NCI-H774 (cell line): ENCODE results near the gene GOLGA6L9.
"Not testable (repeated sequence)": the region's sequence is repeated elsewhere in the genome, so short reads cannot be mapped to it uniquely, and the experiment has no call there.

Source experiments
- DNase-seq: peaks from one replicate; lab custom pipeline; 2025; lab: John Stamatoyannopoulos, UW

GOLGA6L9 gene, protein sequence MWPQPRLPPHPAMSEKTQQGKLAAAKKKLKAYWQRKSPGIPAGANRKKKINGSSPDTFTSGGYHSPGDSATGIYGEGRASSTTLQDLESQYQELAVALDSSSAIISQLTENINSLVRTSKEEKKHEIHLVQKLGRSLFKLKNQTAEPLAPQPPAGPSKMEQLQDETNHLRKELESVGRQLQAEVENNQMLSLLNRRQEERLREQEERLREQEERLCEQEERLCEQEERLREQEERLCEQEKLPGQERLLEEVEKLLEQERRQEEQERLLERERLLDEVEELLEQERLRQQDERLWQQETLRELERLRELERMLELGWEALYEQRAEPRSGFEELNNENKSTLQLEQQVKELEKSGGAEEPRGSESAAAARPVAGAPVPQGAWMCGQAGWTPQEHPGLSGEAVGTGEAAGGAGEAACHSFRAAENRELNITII

DNA sequence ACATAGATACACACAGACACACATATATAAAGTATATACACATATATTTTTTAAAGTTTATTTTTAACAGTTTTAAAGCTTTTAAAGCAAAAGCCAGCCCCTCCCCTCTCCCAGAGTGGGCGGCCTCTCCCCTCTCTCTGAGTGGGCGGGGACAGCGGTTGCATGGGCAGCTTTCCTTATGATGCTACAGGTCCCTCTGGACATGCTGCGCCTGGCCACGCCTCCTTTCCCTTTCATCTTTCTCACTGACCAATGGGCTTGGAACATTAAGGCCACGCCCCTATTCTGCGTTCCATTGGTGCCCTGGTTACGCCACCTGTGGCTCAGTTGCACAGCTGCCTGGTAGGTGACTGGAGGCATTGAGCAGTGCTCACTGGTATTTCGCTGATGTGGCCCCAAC is at the start of gene GOLGA6L9:
Gene GOLGA6L9, plus strand, starts transcription at position 124 of the 400 bp plus-strand sequence. Its CDS starts 264 bp downstream, at position 388.
- DNase-seq, result not testable (repeated sequence)

DNA sequence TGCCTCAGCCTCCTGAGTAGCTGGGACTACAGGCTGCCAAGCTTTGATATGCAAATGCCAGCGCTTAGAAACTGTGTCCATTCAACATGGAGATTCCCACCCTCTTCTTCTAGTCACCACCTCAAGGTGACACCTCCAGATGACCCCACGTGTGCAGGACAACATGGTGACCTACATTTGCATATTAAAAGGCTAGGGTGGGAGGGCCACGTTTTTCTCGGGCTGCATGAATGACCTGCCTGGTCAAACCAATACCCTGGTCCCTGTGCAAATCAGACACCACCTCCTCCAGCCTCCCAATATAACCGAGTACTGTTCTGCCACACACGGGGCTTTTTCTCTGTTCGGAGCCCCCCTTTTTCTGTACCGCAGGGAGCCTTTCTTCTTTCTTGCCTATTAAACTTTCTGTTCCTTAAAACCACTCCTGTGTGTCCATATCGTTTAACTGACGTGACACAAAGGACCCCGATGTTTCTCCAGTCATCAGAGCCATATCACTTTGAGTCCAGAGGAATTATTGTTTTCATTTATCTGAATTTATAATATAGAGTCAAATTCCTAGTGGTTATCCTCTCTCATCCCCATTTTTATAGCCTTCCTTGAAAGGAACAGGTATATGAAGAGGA is 48.2 kb upstream of the GOLGA6L9 start:
- DNase-seq, result not testable (repeated sequence)

DNA sequence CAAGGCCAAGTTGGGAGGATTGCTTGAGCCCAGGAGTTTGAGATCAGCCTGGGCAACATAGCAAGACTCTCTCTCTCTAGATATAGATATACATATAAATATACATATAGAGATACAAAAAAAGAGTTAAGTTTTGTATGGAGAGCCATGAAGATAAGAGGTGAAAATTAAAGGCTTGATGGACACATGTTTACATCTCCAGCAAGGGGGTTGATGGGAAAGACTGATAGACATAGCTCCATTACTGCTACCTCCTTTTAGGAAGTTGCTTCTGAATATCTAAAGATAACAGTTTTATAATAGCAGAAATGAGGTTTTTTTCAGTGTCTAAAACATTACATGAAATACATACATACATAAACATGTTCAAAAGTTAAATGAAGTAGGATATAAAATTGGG is 42.4 kb upstream of the GOLGA6L9 start:
- not testable (repeated sequence) for DNase-seq

DNA sequence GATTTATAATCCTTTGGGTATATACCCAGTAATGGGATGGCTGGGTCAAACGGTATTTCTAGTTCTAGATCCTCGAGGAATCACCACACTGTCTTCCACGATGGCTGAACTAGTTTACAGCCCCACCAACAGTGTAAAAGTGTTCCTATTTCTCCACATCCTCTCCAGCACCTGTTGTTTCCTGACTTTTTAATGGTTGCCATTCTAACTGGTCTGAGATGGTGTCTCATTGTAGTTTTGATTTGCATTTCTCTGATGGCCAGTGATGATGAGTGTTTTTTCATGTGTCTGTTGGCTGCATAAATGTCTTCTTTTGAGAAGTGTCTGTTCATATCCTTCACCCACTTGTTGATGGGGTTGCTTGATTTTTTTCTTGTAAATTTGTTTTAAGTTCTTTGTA is 39.5 kb upstream of the GOLGA6L9 start:
- DNase-seq, result not testable (repeated sequence)

DNA sequence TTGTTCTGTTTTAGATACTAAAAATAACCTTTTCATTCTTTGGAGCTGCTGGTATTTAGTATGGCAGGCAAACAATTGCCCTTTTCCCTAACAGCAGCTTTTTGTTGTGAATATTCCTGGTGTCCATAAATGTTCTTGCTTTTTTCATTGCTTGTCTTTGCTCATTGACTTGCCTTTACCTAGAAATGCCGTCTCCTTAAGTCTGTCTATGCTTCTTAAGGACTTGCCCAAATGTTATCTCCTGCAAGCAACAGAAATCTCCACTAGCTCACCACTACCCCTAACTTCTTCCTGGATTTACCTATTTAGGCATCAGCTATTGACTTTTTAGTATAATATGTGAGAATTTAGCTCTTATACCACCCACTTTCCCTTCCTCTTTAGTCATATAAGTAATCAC is 37.5 kb upstream of the GOLGA6L9 start:
- DNase-seq, result not testable (repeated sequence)

DNA sequence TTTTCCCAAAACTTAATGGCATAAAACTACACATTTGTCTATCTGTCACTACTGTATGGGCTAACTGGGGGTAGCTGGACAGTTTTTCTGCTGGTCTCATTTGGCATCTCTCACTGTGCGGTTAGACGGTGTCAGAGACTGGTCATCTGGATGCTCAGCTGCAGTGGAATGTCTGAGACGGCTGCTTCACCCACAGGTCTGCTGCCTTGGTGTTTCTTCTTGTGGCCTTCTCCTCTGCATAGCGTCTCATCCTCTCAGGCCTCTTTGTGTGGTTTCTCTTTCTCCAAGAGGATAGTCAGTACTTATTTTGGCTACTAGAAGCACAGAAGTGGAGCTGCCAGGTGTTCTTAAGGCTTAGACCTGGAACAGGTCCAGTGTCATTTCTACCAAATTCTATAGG is 35.9 kb upstream of the GOLGA6L9 start:
- DNase-seq, result no peak

DNA sequence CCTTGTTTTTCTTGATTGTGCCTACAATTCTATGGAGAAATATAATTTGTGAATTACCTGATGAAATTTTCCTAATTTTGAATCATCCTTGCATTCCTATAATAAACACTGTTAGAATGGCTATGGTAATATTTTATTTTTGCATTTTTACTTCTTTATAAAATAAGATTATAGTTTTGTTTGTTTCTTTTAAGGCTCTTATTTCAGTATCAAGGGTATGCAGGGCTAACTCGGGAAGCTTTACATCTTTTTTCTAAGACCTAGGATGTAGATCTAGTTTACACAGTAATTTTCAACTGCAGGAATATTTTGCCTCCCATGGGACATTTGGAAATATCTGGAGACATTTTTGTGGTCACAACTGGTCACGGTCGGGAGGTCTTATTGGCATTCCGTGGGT is 33.8 kb upstream of the GOLGA6L9 start:
- DNase-seq, result not testable (repeated sequence)

DNA sequence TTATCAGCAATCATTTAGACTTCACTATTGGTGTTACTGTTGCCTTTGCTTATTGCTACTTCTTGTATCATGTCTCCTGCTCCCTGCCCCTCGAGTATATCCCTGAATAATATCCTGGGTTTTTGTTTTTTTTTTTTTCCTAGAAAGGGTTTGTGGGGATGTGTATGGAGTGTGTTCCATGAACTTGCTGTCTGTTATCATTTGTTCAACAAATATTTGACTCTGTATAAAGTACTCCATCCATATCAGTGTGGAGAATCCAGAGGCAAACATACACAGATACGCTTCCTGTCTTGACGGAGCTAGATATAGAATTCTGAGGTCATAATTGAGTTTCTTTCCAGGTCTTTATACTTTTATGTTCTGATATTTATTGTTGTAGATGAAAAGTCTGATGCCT is 31.8 kb upstream of the GOLGA6L9 start:
- no peak for DNase-seq

DNA sequence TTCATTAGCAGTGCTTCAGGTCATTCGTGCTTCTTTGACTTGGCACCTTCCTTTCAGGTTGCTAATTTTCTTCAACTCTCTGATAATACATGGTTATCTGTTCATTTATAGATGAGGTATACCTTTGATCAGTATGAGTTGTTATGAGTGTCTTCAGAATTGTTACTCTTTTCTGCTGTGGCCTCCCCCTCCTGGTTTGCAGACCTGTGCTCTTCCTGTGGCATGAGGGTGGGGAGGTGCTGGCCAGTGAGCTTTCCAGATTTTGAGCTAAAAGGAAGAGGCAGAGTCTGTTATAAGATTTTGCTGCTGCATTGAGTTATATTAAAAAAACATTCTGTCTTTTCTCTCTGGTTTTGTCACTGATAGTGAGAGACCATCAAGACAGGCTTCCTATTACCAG is 30.8 kb upstream of the GOLGA6L9 start:
- no peak for DNase-seq

DNA sequence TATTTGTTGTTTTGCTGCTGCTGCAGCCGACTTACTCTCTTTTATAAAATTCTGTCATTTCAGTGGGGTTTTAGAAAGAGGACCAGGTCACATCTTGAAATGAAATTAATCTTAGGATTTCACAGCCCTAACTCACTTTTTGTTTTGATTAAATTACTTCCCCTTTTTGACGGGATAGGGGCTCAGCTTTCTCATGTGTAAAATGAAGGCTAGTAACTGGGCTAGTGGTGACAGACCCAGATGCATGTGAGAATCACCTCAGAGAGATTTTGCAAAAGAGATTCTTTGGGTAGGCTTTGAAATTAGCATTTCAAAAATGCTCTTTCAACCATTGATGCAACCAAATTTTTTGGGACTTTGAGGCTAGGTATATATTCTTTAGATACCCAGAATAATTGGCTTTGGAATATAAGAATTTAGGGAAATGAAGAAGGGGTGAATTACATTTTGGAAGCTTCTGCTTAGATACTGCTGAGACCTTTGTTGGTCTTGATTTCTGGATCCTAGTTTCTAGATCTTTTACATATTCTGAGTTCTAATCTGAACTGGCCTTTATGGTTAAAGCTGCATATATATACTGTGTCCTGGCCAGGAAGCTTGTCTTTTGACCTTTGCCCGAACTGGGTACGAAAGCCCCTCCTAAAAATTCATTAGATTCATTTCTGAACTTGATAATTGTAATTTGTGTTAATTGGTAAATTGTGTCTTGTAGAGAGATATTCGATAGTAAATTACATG is 30.1 kb upstream of the GOLGA6L9 start:
- not testable (repeated sequence) for DNase-seq

DNA sequence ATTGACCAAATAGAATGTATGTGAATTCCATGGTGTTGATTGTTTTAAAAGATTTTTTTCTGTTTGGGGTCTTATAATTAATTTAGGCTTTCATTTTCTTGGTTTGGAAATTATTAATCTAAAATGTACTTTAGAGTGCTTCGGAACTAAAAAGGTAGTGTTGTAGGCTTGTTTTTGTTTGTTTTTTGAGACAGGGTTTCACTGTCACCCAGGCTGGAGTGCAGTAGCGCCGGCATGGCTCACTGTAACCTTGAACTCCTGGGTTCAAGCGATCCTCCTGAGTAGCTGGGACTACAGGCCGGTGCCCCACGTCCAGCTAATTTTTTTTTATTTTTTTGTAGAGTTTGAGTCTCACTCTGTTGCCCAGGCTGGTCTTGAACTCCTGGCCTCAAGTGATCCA is 27.7 kb upstream of the GOLGA6L9 start:
- not testable (repeated sequence) for DNase-seq

DNA sequence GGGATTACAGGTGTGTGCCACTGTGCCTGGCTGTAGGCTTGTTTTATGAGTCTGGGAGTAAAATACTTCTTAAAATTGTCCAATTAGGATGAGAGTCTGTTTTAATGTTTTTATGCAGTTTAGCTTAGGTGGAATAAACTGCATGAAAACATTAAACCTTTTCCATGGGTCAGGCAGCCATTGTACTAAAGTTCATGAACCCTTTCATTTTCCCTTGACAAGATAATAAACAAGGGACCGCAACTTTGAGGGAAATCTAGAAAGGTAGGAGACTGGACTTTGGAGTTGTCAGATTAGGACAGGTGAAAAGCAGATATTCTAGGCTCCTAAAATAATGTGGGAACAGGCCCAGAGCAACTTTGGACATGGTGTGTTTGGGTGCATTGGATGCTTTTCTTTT is 27.3 kb upstream of the GOLGA6L9 start:
- DNase-seq, result not testable (repeated sequence)

DNA sequence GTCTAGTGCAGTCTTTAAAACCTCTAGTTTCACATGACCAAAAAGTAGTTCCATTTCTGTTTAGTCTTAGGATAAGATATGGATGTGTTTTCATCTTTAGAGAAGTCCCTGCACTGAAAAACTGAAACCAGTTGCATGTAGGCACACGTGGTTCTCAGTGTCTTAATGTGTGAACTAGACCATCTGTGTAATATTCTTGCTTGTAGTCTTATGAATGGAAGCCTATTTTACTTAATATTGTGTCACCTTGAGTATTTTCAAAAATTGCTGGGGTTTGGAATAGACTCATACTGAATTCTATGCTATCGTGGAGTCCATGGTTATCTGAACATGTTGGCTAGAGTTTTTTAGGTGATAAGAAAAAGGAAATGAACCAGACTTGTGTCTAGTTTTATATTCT is 23.4 kb upstream of the GOLGA6L9 start:
- not testable (repeated sequence) for DNase-seq

DNA sequence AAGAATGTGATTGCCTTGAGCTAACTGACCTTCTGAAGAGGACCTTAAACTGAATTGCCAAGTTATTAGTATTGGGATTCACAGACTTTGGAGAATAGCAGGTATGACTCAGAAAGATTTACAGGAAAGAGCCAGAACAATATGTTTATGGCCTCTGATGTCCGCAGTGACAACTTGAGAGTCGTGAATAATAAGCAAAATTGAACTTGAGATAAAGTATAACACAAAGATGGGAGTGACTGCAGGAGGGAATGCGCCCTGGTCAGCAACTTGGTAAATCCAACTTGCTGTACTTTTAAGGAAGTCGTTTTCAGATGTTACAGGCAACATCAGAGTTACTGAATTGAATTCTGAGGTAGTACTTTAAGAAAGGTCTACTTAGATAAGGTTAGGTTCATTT is 19.3 kb upstream of the GOLGA6L9 start:
- DNase-seq, result not testable (repeated sequence)

DNA sequence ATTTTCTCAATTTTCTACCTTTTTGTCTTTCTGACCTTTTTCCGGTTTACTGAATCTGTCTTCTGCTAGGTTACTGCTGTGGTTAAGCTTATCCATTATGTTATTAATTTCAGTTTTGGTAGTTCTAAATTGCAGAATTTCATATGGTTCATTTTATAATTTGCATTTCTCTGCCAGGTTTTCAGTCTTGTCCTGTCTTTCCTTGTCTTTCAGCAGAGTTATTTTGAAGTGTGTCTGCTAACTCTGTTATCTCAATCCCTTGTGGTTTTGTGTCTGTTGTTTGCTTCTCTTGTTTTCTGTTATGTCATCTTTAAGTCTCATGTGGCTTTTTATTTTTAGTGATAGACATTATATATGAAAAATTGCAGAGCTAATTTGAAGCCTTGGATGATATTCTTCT is 18.0 kb upstream of the GOLGA6L9 start:
- DNase-seq, result not testable (repeated sequence)

DNA sequence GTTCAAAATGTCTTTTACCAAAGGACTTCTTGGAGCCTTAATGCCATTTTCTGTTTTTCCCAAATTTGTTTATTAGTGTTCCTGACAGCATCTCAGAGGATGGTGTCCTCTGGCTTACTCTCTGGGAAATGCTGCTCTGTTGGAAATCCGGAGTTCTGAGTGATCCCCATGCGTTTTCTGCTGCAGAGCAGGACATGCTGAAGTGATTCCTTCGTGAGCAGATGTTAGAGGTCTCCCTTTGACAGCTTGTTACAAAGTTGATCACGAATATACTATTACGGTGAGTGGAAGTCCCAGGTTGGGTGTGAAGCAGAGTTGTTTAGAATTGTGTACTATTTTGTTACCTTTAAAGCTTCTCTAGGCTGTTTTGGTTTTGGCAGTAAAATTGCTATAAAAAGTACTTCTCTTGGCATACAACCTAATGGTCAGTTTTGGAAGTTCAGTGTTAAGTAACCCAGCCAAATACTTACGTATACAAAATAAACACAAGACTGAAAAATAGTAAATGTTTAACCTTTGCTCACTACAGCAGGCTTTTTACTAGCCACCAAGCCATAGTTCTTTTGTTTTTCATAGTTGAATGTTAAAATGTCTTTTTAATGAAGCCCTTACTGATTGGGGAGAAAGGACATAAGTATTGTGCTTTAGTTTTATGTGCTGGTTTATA is 15.0 kb upstream of the GOLGA6L9 start:
- not testable (repeated sequence) for DNase-seq

DNA sequence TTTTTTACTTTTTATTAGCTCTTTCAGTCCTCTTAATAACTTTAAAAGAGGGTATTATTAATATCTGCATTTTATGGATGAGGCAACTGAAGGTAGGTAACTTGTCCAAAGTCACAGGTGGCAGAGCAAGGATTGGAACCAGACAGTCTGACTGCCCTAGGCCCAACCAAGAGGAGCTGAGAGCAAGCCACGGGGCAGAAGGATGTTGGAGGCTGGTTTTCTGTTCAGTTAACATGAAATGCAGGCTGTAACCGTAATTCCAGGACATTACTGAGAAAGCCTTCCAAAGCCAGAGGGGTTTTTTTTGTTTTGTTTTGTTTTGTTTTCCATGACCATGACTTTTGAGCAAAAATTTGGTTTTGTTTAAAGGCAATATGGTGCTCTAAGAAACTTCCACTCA is 9.1 kb upstream of the GOLGA6L9 start:
- DNase-seq, result not testable (repeated sequence)

DNA sequence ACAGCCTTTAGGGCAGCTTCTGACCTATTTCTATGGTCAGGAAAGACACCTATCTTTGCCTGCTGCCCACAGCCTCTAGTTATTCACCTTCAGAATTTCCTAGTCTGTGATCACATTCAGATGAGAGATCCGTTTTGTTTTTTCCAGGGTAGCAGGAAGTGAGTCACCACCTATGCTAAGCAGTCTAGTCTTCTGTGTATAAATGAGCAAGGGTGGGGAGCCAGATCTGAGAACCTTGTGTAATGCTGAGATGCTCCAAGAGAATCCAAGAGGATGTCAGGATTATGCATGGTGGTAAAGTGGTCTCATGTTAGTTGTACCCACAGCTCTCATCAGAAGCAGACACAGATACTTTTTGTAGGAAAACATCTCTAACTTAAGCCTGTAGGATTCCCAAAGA is 8.7 kb upstream of the GOLGA6L9 start:
- not testable (repeated sequence) for DNase-seq

DNA sequence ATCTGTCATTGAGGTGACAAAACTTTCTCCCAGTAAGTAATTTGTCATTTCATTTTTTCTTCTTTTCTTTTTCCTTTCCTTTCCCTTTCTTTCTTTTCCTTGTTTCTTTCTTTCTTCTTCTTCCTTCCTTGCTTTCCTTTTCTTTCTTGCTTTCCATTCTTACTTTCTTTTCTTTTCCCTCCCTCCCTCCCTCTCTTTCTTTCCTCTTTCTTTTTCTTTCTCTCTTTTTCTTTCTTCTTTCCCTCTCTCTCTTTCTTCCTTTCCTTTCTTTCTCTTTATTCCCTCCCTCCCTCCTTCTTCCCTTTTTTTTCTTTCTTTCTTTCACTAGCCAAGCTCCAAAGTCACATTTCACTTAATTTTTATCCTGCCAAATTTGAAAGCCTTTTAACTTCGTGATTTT is 2.5 kb upstream of the GOLGA6L9 start:
- DNase-seq, result not testable (repeated sequence)

DNA sequence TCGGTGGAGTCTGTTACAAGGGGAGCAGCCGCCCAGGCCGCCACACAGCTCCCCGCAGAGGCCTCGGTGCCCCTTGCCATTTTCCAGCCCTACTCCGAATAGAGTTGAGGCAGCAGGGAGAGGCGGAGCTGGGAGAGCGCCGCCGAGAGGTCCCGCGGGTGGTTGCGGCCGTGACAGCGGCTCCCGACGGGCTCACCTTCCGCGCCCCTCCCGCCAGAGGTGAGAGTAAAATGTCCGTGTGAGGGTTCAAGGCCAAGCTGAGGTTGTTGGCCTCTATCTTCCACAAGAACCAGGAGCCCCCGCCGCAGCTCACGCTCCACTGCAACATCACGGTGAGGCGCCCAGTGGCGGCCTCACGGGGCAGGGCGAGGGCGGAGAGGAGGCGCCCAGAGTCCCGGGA is 15.8 kb downstream of the GOLGA6L9 start:
- DNase-seq, result not testable (repeated sequence)

DNA sequence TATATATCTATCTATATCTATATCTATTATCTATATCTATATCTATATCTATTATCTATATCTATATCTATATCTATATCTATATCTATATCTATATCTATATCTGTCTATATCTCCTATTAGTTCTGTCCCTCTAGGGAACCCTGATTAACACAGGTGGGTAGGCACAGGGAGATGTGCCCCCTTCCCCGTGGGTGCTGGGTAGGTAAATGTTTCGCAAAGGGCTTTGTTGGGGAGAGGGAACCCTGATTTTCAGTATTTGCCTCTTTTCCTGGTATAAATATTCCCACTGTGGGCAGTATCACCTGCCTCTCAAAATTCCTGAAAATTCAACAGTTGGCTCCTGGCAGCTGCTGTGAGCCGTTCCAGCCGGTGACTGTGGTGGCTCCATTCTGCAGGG is 27.7 kb downstream of the GOLGA6L9 start:
- not testable (repeated sequence) for DNase-seq

DNA sequence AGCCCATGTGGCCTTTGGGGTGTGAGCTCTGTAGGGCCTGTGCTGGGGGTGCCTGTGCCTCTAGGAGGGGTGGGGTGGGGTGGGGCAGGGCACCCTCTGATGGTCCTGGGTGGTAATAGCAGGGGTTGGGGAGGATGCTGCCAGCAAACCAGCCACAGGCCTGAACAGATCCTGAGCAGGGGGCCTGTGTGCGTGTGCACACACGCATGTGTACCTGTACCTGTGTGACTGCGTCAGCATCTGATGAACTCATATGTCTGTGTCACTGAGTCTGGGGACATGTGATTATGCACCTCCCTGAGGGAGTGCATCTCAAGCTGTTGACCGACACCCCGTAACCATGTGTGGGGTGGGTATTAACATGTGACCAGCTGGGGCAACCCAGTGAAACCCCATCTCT is 36.0 kb downstream of the GOLGA6L9 start:
- not testable (repeated sequence) for DNase-seq
